Glomerular visceral epithelial cell (primary cell): ENCODE measurements around the gene DAND5.

Experiments used
- DNase-seq: peaks from one replicate; pipeline ENCODE4 v3.0.0-alpha.2; 2016; ENCODE audit errors: extremely low spot score

Gene DAND5, protein sequence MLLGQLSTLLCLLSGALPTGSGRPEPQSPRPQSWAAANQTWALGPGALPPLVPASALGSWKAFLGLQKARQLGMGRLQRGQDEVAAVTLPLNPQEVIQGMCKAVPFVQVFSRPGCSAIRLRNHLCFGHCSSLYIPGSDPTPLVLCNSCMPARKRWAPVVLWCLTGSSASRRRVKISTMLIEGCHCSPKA

DNA sequence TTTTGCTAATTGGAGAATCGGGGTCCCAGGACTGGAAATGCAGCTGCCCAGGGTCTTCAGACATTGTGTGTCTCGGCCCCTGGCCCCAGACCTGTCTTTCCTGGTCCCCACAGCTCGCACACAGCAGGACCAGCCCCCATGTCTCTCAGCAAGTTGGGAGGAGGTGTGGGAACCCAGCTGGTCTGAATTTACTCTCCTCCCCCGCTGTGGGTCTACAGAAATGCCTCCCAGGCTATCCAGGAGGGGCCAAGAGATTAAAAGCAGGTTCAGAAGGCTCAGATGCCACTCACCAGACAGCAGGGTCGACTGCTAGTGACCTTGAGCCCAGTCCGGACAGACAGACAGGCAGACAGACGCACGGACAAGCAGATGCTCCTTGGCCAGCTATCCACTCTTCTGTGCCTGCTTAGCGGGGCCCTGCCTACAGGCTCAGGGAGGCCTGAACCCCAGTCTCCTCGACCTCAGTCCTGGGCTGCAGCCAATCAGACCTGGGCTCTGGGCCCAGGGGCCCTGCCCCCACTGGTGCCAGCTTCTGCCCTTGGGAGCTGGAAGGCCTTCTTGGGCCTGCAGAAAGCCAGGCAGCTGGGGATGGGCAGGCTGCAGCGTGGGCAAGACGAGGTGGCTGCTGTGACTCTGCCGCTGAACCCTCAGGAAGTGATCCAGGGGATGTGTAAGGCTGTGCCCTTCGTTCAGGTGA lies at the start of gene DAND5:
DAND5 (plus strand) TSS at position 285 of the 697 bp plus-strand sequence; CDS start at position 370, 85 bp downstream.
- no peak for DNase-seq

- no peak for DNase-seq
Observed at GRCh38 chr19:12921047-12921446, 48.3 kb upstream of the DAND5 start.

- no peak for DNase-seq
Observed at GRCh38 chr19:12922959-12923358, 46.4 kb upstream of the DAND5 start.

GRCh38 chr19:12924621-12925310 lies 44.6 kb upstream of the DAND5 start:
- DNase-seq, result no peak

DNA sequence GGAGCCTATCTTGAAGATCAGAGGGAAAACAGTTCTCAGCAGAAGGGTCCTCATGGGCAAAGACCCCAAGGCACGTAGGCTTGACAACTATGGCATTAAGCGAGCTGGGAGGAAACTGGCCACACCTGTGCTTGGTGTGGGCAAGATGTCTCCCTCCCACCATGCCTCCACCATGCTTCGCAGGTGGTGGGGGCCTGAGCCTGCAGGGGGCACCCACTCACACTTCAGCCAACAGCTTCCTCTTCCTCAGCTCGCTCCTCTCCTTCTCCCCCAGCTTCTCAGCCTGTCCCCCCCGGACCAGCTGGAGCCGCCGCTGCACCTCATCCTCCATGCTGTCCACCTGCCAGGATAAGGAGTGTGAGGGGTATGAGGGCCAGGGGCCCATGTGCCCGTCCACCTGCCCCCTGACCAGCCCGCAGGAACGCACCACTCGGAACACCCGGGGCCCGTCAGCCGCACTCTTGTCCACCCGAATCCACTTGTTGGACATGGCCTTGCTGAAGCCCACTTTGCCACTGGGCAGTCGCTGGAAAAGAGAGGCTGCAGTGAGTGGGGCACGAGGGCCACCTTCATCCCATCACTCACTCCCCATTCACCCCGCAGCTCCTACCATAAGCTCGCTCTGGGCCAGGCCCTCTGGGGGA lies 39.3 kb upstream of the DAND5 start:
- no peak for DNase-seq

- no peak for DNase-seq
Observed at GRCh38 chr19:12932392-12933286, 36.7 kb upstream of the DAND5 start.

DNA sequence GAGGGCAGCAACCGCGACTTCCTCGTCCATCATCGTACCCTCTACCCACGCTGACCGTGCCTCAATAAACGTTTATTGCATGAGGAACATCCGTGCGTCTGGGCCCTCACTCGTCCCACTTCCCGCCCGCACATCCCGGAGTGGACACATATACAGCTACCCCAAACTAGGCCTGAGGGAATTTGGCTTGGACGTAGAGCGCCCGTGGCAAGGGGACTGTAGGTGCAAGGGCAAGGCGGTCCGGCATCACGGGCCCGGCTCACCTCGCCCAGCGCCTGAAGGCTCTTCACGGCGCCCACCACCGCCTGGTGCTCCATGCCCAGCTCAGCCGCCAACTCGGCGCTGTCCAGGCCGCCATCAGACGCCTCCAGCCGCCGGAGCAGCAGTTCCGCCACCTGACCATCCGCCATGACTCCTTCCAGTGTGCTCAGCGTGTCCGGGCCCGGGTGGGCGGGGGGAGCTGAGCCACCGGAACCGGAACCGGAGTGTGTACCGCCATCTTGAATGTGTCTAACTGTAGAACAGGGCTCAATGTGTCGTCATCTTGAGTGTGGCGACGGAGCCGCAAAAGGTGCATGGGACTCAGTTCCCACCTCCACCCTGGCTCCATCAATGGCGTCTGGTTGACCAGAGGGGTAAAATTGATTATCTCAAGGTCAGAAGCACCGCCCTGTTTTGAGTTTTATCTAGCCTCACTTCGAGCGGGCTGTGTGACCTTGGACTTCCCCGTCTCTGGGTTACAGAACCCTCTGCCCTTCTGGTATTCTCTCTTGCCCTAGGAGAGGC lies 35.9 kb upstream of the DAND5 start, which contains the start of gene FARSA:
FARSA (minus strand) TSS at position 425 of the 786 bp plus-strand sequence; CDS start at position 410, 15 bp downstream.
- DNase-seq, result peak; percentile 91

DNA sequence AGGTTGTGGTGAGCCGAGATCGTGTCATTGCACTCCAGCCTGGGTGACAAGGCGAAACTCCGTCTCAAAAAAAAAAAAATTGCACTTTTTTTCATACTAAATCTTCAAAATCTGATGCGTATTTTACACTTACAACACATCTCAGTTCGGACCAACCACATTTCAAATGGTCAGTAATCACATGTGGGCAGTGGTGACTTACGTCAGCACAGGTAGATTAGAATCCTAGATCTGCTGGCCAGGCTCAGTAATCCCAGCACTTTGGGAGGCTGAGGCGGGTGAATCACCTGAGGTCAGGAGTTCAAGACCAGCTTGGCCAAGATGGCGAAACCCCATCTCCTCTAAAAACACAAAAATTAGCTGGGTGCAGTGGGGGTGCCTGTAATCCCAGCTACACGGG lies 34.3 kb upstream of the DAND5 start:
- no peak for DNase-seq

DNA sequence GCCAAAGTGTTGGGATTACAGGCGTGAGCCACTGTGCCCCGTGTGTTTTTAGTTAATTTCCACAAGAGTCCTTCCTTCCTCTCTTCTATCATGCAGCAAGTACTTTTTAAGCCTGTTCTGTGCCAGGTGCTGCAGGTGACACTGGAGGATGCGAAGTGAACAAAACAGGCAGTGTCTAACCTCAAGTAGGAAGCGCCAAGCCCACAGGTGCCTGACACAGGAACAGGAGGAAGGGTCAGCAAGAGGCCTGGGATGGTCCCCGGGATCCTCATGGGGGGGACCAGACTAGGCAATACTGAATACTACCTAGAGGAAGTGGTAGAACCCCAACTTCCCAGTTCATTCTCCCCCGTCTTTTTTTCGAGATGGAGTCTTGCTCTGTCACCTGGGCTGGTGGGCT lies 32.8 kb upstream of the DAND5 start:
- DNase-seq, result no peak

DNA sequence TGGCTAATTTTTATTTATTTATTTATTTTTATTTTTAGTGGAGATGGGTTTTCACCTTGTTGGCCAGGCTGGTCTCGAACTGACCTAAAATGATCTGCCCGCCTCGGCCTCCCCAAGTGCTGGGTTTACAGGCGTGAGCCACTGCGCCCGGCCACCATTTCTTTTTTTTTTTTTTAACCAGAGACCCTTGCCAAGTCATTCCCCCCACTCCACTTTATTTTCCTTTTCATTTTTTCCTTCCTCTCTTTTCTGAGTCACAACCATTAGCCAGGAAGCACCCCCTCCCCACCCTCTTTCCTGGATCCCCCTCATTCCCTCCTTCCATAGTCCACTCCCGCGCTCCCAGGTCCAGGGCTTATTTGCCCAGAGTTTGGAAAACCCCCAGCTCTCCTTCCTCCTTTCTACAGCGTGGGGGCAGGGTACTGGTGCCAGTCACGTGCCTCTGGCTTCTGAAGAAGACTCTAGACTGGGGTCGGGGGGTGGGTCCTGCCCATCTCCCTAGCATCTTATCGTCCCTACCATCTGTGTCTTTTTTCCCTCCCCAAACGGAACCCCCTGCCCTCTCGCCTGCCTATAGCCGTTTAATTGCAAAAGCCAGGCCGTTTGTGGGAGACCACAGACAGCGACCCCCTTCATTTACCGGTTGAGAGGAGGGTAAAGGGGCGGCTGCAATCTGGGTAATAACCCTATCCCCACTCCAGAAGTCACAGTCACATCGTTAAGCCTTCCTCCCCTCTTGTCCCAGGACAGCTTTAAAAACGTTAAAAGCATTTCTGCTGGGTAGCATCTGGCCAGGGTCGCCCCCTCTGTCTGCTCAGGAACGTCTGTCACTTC lies 32.1 kb upstream of the DAND5 start:
- DNase-seq, result no peak

DNA sequence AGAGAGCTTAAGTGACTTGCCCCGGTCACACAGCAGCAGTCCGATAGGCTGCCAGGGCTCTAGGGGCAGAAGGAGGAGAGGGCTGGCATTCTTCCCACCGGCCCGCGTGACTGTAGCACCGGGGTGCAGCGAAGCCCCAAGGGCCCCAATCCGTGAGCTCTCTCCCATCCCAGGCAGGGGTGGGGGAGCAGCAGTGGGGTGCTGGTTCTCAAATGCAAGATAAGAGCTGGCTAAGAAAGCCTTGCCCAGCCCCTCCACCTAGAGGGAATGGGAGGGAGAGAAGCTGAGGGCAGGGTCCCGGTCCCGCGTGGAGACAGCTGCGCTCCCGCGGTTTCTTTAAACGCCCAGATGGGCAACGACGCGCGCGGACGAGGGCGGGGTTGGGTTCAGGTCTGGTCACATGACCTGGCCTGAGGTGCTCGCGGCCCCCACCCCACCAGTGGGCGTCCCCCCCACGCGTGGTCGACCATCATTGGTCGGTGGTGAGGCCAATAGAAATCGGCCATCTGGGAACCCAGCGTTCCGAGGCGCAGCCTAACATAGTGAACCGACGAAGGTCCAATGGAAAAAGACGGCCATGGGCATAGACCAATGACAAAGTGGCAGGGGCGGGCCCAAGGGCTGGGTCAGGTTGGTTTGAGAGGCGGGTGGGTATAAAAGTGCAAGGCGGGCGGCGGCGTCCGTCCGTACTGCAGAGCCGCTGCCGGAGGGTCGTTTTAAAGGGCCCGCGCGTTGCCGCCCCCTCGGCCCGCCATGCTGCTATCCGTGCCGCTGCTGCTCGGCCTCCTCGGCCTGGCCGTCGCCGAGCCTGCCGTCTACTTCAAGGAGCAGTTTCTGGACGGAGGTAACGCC lies 31.2 kb upstream of the DAND5 start, which contains the start of gene CALR:
CALR (plus strand) TSS at position 683 of the 852 bp plus-strand sequence; CDS start at position 754, 71 bp downstream.
- peak; percentile 100 for DNase-seq

DNA sequence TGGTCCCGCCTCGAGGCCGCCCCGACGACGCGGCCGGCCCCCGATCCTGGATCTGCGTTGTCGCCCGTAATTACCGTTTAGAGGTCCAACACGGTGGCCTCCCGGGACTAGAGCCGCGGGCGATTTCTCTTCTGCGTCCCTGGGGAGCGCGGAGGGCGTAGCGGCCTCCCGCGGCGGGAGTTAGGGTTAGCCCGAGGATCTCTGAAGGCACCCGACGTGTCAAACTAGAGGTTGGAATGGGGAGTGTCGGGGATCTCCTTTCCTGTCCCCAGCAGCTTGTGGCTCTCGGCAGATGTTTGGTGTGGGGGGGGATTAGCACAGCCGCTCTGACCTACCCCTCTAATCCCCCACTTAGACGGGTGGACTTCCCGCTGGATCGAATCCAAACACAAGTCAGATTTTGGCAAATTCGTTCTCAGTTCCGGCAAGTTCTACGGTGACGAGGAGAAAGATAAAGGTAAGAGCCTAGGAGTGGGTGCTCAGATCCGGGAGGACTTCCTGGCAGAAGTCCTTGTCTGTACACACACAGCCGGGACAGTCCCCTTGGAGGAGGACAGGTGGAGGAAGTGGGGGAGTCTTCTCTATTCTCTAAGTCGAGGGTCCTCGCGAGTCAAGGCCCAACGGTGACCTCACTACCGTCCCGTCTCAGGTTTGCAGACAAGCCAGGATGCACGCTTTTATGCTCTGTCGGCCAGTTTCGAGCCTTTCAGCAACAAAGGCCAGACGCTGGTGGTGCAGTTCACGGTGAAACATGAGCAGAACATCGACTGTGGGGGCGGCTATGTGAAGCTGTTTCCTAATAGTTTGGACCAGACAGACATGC lies 30.4 kb upstream of the DAND5 start:
- peak; percentile 40 for DNase-seq

DNA sequence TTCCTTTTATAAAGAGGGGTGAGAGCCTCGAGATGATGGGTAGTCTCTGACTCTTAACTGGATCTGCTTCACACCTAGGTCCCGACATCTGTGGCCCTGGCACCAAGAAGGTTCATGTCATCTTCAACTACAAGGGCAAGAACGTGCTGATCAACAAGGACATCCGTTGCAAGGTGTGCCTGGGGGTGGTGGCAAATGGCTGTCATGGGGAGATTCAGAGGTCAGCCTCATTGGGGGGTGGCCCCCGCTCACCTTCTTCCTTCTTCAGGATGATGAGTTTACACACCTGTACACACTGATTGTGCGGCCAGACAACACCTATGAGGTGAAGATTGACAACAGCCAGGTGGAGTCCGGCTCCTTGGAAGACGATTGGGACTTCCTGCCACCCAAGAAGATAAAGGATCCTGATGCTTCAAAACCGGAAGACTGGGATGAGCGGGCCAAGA lies 29.4 kb upstream of the DAND5 start:
- no peak for DNase-seq

- no peak for DNase-seq
Observed at GRCh38 chr19:12940897-12941296, 28.5 kb upstream of the DAND5 start.

DNA sequence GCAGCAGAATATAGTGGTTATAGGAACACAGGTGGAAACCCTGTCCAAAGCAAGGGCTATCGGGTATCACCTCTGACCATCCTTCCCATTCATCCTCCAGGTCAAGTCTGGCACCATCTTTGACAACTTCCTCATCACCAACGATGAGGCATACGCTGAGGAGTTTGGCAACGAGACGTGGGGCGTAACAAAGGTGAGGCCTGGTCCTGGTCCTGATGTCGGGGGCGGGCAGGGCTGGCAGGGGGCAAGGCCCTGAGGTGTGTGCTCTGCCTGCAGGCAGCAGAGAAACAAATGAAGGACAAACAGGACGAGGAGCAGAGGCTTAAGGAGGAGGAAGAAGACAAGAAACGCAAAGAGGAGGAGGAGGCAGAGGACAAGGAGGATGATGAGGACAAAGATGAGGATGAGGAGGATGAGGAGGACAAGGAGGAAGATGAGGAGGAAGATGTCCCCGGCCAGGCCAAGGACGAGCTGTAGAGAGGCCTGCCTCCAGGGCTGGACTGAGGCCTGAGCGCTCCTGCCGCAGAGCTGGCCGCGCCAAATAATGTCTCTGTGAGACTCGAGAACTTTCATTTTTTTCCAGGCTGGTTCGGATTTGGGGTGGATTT lies 25.8 kb upstream of the DAND5 start:
- DNase-seq, result no peak

- no peak for DNase-seq
Observed at GRCh38 chr19:12944104-12944674, 25.2 kb upstream of the DAND5 start.
